GM21717 (cell line): Measurements from ENCODE around the gene SUDS3.
"Not testable (repeated sequence)": the region's sequence is repeated elsewhere in the genome, so short reads cannot be mapped to it uniquely, and the experiment has no call there.

ENCODE experiments used
- ATAC-seq: cut with Tn5 transposase; IDR thresholded peaks from one replicate; pipeline ENCODE4 v1.9.1; 2021; ENCODE audit warnings: mild to moderate bottlenecking, moderate library complexity; ENCODE audit not compliant: unreplicated experiment

SUDS3 gene

GRCh38 chr12:118376089-118377020 lies at the start of gene SUDS3:
Gene SUDS3, plus strand, starts transcription at chr12:118376555. Its CDS starts 137 bp downstream, at chr12:118376692.
- ATAC-seq = no peak

- no peak for ATAC-seq
These were observed 49.4 kb upstream of the SUDS3 start for GRCh38 chr12:118326991-118327390.

- ATAC-seq = no peak
These were observed 49.0 kb upstream of the SUDS3 start for GRCh38 chr12:118327391-118327790.

GRCh38 chr12:118328486-118329330 lies 47.6 kb upstream of the SUDS3 start:
- no peak for ATAC-seq

- ATAC-seq = peak; percentile 67
These were observed 45.8 kb upstream of the SUDS3 start for GRCh38 chr12:118330421-118331018.

- ATAC-seq = no peak
These were observed 43.8 kb upstream of the SUDS3 start for GRCh38 chr12:118332511-118332910.

- no peak for ATAC-seq
These were observed 42.1 kb upstream of the SUDS3 start for GRCh38 chr12:118334241-118334640.

GRCh38 chr12:118334939-118335567 lies 41.3 kb upstream of the SUDS3 start:
- no peak for ATAC-seq

GRCh38 chr12:118336123-118336522 lies 40.2 kb upstream of the SUDS3 start:
- ATAC-seq = no peak

GRCh38 chr12:118337194-118337838 lies 39.0 kb upstream of the SUDS3 start:
- ATAC-seq = no peak

GRCh38 chr12:118342090-118342489 lies 34.3 kb upstream of the SUDS3 start:
- ATAC-seq = no peak

GRCh38 chr12:118344829-118345228 lies 31.5 kb upstream of the SUDS3 start:
- no peak for ATAC-seq

GRCh38 chr12:118345355-118345754 lies 31.0 kb upstream of the SUDS3 start:
- no peak for ATAC-seq

GRCh38 chr12:118346895-118347294 lies 29.5 kb upstream of the SUDS3 start:
- peak; percentile 55 for ATAC-seq

- no peak for ATAC-seq
These were observed 28.4 kb upstream of the SUDS3 start for GRCh38 chr12:118347916-118348315.

GRCh38 chr12:118350908-118351559 lies 25.3 kb upstream of the SUDS3 start:
- ATAC-seq = no peak

- no peak for ATAC-seq
These were observed 22.6 kb upstream of the SUDS3 start for GRCh38 chr12:118353721-118354120.

GRCh38 chr12:118354503-118354902 lies 21.9 kb upstream of the SUDS3 start:
- not testable (repeated sequence) for ATAC-seq

GRCh38 chr12:118354903-118355302 lies 21.5 kb upstream of the SUDS3 start:
- ATAC-seq = no peak

GRCh38 chr12:118355843-118356242 lies 20.5 kb upstream of the SUDS3 start:
- no peak for ATAC-seq
